ENCODE data around the gene COL27A1.

The COL27A1 gene

DNA sequence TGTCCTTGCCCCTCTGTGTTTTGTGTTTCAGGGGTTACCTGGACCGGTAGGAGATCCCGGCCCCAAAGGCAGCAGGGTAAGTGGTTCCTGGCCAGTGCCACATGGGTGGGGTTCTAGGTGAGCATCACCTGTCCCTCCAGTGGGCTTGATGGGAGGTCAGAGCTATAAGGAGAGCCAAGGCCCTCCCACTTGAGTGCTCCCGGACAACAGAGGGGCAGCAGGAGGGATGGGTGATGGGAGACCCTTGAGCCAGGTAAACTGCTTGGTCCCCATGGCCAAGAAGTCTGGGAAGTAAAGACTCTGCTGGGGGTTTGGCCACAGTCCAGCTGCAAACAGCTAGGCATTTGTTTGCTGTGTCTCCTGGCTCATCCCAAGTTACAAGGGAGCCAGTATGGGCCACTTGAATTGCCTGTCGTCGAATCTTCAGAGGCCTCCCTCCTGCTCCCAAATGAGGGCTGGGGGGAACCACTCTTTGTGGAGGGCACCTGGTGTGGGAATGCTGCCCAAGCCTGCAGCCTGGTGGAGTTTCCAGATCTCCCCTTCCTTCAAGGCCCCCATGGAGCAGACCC, 51.0 kb downstream of the COL27A1 start:
- DNase-seq (ENCODE audit: low read depth in 2 of 2) = no peak

DNA sequence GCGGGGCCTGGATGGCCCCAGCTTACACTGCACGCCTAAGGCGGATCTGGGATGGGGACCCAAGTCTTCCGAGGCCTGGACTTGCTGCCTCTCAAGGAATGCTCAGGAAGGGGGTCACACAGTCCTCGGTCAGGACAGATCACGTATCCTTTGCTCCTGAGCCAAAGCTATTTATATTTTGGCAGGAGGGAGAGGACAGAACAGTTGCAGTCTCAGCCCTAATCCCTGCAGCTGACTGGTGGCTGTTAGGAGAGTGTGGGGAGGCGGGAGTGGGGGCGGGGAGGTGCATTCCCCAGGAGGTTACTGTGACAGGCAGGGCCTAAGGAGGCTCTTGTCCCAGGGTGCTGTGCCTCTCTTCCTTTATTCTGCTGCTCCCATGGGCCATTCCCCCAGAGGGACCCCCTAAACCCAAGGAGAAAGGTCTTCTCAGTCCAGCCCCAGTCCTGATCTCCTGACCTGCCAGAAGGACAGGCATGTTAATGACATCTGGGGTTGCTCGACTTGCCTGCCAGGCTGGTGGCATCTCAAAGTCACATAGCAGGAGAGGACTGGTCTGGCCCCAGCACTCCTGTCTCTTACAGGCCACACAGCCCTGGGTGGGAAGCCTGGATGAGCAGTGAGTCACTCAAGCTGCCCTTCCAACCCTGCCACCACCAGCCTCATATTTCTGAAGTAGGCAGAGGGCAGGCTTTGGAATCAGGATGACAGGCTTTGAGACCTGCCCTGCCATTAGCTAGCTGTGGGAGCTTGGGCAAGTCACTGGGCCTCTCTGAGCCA, 51.9 kb downstream of the COL27A1 start:
- no peak for DNase-seq (ENCODE audit: low read depth in 2 of 2)

DNA sequence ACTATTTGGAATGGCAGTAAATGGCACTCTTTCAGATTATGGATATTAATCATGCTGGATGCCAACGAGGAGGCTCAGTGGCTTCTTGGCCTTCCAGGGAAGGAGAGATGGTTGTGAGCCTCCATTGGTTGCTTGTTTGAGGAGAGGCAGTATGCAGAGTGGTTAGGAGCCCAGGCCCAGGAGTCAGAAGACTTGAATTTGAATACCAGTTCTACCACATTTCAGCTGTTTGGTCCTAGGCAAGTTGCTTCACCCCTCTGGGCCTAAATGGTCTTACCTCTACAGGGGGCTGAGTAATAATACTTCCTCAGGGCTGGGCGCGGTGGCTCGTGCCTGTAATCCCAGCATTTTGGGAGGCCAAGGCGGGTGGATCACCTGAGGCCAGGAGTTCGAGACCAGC, 52.5 kb downstream of the COL27A1 start:
- DNase-seq (ENCODE audit: low read depth in 2 of 2) = no peak

DNA sequence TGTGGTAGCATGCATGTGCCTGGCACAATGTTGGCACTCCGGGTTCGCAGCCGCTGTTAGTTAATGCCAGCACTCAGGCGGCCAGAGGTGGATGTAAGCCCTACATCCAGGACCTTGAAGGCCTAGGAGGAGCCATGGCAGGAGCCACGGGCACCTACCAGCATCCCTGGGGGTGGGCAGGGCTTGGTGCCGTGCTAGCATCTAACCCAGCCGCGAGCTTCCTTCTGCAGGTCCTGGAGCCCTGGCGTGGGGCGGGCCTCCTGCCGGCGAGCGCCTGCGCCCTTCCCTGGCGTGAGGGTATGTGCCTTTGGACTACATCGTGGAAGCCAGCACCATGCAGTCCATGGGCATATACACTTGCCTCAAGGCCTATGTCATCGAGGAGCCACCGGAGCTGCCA, 53.8 kb downstream of the COL27A1 start:
- DNase-seq (ENCODE audit: low read depth in 2 of 2) = no peak

DNA sequence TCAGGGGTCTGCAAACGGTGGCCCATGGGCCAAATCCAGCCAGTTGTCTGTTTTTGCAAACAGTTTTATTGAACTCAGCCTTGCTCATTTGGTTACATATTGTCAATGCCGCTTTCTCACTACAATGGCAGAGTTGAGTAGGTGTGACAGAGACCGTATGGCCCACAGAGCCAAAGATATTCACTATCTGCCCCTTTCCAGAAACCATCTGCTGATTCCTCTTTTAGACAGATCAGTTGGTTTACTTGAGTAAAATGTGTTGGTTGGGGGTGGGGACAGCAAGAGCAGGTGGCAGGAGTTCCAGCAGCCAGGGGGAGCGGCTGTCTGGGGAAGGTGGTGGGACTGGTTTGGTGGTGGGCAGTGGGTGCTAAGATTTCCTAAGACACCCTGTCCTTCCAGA, 54.8 kb downstream of the COL27A1 start:
- DNase-seq (ENCODE audit: low read depth in 2 of 2) = no peak

DNA sequence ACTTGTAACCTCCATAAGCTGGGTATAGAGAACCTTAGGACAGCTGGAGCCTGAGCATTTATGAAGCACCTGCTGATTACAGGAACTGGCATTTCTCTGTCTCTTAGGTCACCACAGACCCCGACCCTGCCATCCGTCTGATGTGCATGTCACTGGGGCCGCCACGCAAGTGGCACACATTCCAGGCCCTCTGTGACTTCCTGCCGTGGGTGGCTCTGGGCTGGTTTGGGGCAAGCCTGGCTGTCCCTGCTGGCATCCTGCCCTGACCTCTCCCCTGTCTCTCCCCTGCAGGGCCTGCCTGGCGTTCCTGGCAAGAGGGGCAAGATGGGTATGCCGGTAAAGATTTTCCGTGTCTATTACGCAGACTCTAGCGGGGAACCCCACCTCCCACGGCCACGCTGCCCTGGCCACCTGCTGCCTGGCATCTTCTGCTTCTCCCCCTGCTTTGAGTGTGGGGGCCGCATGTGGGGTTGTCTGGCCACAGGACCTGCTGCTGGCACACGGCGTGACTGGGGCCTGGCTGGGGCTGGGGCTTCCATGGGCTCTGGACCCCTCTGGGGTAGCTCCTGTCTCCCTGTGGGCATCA, 55.4 kb downstream of the COL27A1 start:
- no peak for DNase-seq (ENCODE audit: low read depth in 2 of 2)

DNA sequence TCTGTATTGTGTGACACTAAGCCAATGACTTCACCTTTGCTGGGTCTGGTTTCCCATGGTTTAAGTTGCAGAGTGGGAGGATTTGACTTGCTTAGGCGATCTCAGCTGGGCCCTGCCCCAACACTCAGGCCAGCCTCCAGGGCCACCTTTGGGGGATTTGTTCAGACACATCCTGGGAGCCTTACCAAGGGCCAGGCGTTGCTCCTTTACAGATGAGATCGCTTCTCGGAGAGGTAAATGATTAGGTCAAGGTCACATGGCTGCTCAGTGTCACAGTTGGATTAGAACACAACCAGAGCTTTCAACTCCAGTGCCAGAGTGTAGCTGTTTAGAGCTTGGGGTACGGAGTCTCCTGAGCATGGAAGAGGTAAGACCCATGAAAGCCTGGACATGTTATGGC, 57.5 kb downstream of the COL27A1 start:
- no peak for DNase-seq (ENCODE audit: low read depth in 2 of 2)

DNA sequence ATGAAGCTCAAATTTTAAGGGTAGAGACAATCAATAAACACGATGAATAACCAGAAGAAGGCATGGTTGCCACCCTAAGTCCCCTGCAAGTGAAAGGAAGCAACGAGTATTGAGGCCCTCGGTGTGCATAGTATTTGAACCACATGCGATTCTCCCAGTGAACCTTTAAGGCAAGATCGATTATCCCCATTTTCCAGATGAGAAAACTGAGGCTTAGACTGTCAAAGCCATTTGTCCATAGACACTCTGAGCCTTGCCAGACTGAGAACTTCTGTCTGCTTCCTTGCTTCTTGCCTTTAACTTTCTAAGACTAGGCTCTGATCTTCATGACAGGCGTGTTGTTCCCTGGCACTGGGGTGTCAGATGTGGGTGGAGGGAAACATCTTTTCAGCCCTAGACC, 58.2 kb downstream of the COL27A1 start:
- DNase-seq (ENCODE audit: low read depth in 2 of 2) = no peak

DNA sequence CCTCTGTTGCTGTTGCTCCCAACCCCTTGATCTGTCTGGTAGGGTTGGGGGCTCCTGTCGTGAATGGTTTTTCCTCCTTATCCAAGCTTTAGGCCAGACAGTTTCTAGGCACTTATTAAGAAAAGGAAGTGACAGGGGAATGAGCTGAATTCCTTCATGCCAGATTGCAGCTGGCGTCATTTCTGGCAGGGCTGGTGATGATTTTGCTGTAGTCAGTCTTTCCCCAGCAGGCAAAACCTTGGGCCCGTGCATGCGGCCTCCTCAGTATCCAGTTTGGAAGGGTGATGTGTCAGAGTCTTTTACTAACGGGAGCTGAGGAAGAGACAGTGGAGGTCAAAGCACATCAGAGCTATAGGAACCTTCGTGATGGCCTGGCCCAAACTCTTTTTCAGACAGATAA, 58.8 kb downstream of the COL27A1 start:
- DNase-seq (ENCODE audit: low read depth in 2 of 2) = no peak

DNA sequence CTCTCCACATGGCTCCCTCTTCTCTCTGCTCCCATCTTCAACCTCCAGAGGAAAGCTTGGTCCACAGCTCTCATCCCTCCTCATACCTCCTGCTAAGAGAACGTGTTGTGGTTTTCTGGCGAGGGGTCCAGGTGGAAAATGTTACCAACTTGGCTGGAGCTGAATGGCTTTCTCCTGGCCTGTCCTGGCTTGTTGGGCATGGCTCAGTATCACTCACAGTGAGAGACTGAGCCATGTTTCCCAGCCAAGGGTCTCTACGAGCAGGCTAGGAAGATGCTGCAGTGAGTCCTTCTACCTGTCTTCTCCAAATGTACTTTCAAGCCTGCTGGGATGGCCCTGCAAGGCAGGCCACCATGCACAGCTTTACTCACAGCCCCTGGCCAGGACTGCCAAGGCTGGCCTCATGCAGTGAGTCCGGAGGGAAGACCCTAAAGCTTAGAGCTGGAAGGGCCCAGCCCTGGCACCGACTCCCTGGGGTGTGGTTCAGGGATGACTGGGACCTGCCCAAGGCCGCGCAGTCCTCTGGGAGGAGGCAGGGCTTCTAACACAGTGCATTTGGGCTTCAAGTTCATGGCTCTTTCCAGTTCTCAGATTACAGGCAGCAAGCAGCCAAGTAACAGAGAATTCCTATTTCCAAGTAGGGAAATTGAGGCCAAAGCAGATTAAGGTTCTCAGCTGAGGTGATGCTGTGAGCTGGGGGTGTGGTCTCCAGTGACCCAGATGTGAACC, 59.5 kb downstream of the COL27A1 start:
- DNase-seq (ENCODE audit: low read depth in 2 of 2) = no peak

DNA sequence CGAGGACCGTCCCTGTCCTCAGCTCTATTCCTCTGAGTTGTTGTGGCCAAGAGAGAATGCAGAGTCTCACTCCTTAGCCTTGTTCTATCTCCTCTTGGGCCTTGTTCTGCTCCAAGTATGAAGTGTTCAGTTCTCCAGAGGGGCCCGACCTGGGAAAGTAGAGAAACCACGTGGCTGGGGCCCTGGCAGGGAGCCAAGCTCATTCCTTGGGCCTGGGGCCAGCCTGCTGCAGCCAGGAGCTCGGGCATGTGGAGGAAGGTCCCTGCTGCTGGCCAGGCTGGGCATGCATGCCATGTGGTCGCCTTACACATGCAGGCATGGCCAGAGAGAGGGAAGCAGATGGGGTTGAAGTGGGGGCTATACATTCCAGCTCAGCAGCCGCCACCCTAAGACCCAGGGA, 60.7 kb downstream of the COL27A1 start:
- no peak for DNase-seq (ENCODE audit: low read depth in 2 of 2)

DNA sequence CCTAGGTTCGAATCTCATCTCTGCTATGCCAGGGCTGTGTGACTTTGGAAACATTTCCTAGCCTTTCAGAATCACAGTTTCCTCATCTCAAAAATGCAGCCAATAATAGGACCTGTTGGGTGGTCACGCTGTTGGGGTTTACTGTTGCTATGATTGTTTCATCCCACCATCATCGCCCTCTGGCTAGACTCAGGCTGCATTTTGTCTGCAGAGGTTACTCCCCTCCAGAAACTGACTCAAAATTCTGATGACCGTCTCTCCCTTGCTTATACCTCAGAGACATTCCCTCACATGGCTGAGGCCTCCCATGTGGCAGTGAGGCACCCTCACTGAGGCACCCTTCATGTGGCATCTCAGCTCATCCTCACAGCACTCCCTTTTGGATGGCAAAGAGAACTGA, 61.6 kb downstream of the COL27A1 start:
- DNase-seq (ENCODE audit: low read depth in 2 of 2) = no peak

DNA sequence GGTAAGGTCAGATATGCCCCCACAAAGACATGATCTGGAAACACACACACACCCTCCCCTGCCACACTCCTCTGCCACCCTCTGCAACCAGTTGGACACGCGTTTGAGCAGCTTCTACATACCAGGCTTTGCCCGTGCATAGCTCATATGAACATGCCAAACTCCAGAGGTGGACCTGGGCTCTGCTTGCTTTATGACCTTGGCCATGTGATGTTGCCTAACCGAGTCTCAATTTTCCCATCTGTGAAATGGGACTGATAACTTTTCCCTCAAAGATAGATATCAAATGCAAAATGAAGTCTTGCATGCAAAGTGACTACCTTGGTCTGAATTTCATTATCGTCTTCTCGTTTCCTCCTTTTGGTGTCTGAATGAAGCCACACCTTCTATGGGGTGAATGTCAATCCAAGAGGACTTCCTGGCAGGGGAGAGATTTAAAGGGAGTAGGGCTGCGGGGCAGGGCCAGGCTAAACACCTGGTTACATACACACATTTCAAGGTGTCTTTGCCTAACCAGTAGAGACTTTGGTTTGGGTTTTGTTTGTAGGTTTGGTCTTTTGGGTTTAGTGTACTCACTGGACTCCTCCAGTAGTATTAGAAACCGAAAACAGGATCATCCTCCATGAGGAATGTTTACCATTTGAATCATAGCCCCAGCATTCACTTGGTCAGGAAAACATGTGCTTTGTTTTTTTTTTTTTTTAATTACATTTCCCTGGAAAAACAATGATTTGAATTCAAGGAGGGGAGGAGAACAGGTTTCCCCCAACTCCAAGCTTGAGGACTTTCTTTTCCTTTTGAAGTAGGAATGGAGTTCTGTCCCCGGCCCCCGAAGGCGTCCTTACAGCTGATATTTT, 63.2 kb downstream of the COL27A1 start:
- DNase-seq (ENCODE audit: low read depth in 2 of 2) = no peak

DNA sequence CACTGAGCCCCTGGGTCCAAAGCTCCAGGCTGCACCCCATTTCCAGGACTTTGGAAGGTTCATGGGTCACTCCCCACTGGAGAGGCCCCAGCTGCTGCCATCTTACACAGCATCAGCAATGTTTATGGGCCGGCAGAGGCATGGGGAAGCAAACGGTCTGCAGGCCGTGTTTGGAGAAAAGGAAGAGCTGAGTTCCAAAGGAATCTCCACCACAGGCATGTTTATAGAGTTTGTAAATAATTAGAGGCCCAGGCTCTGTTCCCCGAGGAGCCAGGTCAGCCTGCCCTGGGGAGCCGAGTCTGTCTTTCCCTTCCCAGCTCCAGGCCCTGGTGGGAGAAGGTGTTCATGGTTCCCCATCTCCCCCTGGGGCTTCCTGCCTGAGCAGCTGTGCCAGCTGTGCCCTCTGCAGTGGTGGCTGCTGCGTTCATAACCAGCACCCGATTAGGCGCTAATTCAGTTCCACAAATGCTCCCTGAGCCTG, 64.8 kb downstream of the COL27A1 start:
- DNase-seq (ENCODE audit: low read depth in 2 of 2) = no peak

DNA sequence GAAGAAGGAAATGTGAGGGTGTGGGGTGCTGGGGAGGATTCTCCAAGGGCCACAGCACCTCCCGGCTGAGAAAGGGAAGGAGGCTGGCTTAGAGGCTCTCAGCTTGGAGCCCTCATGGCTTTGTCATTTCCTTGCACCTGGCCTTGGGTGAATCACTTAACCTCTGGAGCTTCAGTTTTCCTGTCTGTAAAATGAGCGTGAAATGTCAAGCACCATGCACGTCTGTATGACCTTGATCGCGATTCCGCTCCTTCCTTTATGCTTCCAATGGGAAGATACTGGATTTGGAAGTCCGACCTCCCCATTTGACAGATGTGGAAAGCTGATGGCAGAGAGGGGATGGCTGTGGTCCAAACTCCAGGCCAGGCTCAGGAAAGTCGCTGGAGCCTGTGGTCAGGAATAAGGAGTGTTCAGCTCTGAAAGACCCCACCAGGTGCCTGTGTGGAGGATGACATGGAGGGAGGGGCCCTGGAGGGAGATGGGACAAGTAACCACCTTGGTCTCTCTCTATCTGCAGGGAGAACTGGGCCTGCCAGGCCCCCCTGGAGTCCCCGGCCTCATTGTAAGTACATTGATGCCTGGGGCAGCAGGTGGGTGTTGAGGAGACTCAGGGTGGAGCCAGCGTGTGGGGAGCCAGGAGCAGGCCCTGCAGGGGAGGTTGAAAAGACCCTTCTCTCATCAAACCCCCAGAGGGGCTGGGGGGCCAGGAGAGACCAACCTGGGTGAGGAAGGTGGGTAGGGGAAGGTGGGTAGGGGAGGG, 66.5 kb downstream of the COL27A1 start:
- DNase-seq (ENCODE audit: low read depth in 2 of 2) = no peak

DNA sequence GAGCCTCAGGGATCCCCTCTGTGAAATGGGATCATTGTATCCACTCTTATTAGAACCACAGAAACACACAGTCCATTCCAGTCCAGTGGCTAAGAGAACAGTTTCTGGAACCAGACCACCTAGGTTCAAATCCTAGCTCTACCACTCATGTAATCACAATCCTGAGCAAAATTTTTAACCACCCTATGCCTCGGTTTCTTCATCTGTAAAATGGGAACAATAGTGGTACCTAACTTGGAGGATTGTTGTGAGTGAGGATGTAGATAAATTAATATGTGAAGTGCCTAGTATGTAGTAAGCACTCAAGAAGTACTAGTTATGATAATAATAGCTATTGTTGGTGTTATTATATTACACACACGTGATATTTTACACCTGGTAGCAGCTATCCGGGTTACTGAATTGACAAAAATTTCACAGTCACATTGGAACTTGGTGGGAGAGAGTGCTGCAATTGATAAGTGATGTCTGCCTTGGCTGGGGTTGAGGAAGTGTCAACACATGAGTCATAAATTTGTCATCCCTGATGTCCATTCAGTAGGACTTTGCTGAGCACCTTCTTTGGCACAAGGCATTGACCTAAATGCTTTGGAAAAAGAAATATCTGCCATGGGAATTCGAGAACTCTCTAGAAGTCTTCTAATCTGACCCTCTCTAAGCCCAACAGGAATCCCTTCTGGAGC, 68.4 kb downstream of the COL27A1 start:
- no peak for DNase-seq (ENCODE audit: low read depth in 2 of 2)

DNA sequence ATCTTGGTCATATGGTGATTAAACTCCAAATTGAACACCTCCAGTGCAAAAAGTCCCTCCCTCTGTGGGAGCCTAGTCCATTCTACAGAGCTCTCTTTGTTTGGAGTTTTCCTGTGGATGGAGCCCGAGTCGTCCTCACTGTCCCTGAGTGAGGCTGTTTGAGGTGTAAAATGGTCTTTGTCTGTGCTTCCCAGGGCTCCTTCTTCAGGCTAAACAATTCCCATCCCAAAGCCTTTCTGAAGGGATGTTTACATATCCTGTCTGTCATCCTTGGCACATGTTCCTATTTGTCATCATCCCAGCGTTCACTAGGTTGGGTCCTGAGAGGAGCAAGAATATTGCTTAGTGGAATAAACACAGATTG, 68.9 kb downstream of the COL27A1 start:
- DNase-seq (ENCODE audit: low read depth in 2 of 2) = no peak

DNA sequence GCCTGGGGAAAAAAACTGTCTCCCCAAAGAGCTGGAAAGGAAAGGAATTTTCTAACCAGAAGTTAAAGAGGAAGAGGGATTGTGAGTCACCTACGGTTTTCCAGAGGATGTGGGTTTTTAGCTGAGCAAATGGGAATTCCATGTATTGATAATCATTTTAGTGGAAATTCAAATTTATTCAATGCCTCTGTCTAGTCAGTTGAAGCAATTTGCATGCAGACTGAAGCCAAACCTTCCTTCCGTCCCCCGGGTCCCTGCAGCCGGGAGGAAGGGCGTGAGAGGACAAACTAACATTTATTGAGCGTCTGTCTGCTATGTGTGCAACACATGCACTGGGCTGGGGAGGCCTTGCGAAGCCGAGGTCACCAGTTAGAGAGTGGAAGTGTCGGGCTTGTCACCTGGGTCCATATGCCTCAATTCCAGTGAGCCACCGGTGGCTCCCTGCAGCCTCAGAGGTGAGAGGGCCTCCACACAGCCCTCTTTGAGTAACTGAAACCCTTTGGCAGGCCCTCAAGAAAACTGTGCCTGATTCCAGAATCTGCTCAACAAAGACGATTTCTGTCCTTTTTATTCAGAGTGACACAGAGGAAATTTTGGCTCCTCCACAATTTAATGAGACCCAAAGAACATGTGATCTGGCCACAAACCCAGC, 70.3 kb downstream of the COL27A1 start:
- DNase-seq (ENCODE audit: low read depth in 2 of 2) = no peak

DNA sequence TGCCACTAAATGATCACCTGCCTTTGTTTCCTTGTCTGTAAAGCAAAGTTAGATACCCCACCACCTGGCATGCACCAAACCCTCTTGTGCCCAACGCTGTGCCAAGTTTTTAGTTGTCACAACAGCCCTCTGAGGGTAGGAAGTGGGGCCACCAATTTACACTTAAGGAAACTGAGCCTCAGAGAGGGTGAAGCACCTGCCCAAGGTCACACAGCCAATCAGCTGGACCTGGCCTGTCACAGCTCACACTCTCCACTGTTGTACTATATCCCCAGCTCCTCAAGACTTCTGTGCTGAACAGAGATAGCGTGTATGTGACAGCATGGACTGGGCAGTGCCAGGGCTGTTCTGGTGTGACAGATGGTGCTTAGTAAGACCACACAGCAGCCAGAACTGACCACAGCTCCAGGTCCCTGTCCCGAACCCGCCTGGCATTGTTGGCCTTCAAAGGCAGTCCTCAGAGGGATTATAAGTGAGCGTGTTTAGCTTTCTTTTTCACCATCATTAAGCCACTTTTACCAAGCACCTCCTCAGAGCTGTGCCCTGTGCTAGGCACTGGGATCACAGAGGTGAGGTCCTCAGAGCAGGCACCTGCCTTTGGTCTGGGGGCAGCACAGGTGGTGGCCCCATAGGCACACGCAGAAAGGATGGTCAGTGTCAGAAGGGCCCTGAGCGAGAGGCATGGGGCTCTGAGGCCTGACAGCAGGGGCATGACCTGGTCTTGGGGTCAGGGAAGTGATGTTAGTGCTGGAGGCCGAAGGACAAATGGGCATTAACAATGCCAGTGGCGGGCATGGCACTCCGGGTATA, 71.1 kb downstream of the COL27A1 start:
- no peak for DNase-seq (ENCODE audit: low read depth in 2 of 2)
